Right forelimb (tissue), 1 donor: ENCODE data around the gene SPEF1.
A peak's percentile ranks its signal among the peaks of the same experiment; 100 is the strongest.
"Not testable (repeated sequence)": the region's sequence is repeated elsewhere in the genome, so short reads cannot be mapped to it uniquely, and the experiment has no call there.

Experiments
- DNase-seq: peaks from one replicate; pipeline ENCODE4 v3.0.0-alpha.2; 2018

SPEF1 gene

DNA sequence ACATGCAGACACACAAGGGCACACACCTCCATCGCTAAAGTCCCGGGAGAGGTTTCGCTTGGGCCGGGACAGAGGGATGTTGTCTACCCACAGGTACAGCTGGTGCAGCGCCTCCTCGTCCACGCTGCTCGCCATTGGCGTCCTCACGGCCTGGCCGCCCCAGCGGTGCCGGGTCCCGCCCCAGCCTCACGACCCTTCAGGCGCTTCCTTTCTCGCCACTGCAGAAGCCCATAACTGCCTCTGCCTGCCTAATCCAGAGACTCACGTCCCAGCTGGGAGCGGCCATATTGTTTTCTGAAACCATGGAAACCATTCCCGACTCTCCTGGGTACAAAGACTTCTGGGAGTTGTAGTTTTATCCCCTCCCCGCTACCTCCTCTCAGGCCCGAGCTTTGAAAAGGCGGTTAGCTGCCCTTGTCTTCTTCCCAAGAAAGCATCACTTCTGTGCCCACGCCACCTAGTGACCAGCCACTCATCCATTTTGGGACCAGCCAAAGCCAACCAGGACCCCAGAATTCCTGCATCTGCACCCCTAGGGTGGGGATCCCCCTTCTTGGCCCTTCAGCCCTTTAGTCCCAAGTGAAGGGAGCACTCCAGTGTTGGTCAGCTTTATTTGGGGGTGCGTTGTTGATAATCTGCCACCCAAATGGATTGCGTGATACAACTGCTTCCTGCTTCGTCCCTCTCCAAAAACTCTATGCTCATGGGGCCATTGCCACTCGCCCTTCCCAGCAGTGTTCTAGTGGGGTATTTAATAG lies at the start of gene SPEF1:
Gene SPEF1 (minus strand): TSS at position 296 of the 758 bp plus-strand sequence. CDS start 161 bp downstream, at position 135.
- peak; percentile 85 for DNase-seq

DNA sequence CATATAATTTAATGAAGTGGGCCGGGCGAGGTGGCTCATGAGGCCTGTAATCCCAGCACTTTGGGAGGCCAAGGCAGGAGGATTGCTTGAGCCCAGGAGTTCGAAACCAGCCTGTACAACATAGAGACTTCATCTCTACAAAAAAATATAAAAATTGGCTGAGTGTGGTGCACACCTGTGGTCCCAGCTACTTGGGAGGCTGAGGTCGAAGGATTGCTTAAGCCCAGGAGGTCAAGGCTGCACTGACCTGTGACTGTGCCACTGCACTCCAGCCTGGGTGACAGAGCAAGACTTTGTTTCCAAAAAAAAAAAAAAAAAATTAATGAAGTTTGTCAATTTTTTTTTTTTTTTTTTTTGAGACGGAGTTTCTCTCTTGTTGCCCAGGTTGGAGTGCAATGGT lies 48.6 kb upstream of the SPEF1 start:
- DNase-seq: not testable (repeated sequence)

DNA sequence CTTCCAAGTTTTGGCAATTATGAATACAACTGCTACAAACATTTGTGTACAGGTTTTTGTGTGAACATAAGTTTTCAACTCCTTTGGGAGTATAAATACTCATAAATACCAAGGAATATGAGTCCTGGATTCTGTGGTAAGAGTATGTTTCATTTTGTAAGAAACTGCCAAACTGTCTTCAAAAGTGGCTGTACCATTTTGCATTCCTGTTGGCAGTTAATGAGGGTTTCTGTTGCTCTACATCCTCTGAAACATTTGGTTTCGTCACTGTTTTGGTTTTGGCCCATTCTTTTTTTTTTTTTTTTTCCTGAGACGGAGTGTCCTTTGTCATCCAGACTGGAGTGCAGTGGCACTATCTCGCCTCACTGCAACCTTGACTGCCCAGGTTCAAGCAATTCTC lies 47.5 kb upstream of the SPEF1 start:
- DNase-seq: no peak

DNA sequence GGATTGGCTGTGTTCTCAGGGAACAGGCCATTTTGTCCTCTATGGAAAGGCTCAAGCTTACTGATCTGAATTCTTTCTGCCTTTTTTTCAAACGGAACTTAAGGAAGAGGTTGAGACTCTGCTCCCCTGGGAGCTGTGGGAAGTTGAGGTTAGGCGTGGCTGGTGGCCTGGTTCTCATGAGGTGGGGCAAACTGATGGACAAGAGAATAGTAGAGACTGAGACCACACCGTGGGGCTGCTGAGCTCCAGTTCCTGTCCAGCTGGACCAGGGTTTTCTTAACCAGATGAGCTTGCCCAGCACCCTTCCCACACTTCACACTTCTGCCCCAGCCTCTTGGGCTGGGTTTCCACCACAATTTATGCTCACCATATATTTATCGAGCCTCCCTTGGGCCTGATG lies 45.2 kb upstream of the SPEF1 start:
- no peak for DNase-seq

GRCh38 chr20:3825526-3825925 lies 44.3 kb upstream of the SPEF1 start:
- DNase-seq: no peak

DNA sequence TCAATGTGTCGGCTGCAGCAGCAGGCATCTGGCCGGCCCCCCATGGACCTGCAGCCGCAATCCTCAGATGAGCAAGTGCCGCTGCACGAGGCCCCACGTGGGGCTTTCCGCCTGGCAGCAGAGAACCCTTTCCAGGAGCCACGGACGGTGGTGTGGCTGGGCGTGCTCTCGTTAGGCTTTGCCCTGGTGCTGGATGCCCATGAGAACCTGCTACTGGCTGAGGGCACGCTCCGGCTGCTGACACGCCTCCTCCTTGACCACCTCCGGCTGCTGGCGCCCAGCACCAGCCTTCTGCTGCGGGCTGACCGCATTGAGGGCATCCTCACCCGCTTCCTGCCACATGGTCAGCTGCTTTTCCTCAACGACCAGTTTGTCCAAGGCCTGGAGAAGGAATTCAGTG lies 42.6 kb upstream of the SPEF1 start:
- DNase-seq: no peak

- no peak for DNase-seq
Observed at GRCh38 chr20:3821996-3822395, 40.7 kb upstream of the SPEF1 start.

- DNase-seq: no peak
Observed at GRCh38 chr20:3820901-3821727, 39.9 kb upstream of the SPEF1 start.

- peak; percentile 98 for DNase-seq
Observed at GRCh38 chr20:3820048-3820900, 39.0 kb upstream of the SPEF1 start, which contains the start of gene AP5S1. Gene AP5S1, plus strand, starts transcription at chr20:3820547. Its CDS starts 1,571 bp downstream, at chr20:3822118.

GRCh38 chr20:3819411-3820047 lies 38.3 kb upstream of the SPEF1 start:
- DNase-seq: peak; percentile 45

- peak; percentile 68 for DNase-seq
Observed at GRCh38 chr20:3818155-3819151, 37.2 kb upstream of the SPEF1 start.

DNA sequence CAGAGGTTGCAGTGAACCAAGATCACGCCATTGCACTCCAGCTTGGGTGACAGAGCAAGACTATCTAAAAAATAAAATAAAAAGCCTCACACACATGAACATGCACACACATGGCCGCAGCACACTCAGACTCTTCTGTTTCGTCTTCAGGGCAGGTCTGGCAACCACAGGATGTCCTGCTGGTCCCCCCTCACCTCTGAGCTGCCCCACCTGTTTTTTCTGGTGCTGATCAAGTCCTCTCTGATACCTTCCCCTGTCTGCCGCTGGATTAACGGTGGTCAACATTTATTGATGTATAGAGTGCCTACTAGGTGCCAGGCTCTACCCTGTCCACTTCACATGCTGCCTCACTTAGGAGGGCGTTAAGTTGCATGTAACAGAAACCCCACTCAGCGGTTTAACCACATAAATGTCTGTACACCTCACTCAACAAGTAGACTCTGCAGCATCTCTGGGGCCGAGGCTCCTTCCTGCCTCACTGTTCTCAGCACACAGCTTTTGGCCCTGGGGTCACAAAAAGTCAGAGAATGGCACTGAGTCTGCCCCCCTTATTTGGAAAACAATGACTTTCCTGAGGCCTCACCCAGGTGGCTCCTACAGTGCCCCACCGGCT lies 34.6 kb upstream of the SPEF1 start:
- DNase-seq: peak; percentile 22

GRCh38 chr20:3814928-3815495 lies 33.8 kb upstream of the SPEF1 start:
- DNase-seq: peak; percentile 7

- peak; percentile 34 for DNase-seq
Observed at GRCh38 chr20:3813848-3814581, 32.8 kb upstream of the SPEF1 start.

DNA sequence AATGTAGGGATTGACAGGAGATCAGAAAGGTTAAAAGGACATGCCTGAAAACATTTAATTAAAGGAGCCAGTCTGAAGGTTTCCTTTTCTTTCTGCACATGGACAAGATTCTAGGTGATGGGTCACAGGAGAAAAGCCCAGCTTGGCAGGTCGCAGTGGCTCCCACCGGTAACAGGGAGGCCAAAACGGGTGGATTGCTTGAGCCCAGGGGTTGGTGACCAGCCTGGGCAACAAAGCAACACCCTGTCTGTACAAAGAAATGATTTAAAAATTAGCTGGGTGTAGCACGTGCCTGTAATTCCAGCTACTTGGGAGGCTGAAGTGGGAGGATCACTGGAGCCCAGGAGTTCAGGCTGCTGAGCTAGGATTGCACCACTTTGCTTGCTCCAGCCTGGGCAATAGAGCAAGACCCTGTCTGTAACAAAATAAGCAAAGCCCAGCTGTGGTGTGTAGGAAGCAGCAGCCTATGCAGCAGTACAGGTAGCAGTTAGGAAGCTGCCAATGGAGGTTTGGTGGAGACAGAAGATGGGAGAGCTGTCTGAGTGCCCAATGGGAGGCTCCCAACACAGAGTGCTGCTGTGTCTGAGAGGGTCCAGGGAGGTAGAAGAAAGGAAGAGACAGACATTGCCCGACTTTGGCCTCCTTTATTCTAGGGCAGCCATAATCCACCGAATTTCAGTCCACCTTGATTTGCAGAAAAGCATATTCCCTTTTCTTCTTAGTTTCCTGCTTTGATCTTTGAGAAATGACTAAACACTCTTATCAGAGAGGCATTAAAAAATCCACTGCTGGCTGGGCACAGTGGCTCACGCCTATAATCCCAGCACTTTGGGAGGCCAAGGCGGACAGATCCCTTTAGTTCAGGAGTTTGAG lies 32.0 kb upstream of the SPEF1 start:
- DNase-seq: peak; percentile 45

- DNase-seq: no peak
Observed at GRCh38 chr20:3812259-3812681, 31.0 kb upstream of the SPEF1 start.

- DNase-seq: peak; percentile 99
Observed at GRCh38 chr20:3811467-3812258, 30.4 kb upstream of the SPEF1 start.

- peak; percentile 16 for DNase-seq
Observed at GRCh38 chr20:3808544-3808943, 27.3 kb upstream of the SPEF1 start.
